Esophagus muscularis mucosa (tissue), 4 donors: Measurements from ENCODE around the gene ADAMTSL5. TPM values are rescaled to one million over a fixed set of nuclear protein-coding genes. Genes with fewer than 3 reads are reported as not detected.
"Not testable (repeated sequence)": the region's sequence is repeated elsewhere in the genome, so short reads cannot be mapped to it uniquely, and the experiment has no call there.

Source experiments
- DNase-seq: peaks from one replicate; pipeline ENCODE4 v3.0.0-alpha.2; 2017; ENCODE audit errors: extremely low spot score
- H3K27ac ChIP-seq, 4 donors: fragments of 200-600 bp; sonication (generic); replicated peaks in 1 of 4; 1 replicate in 3 of 4; 2 replicates in 1 of 4; pipeline ENCODE4 v1.5.1; 2016 to 2019; ENCODE audit warnings: mild to moderate bottlenecking in 1 of 4
- H3K27me3 ChIP-seq, 4 donors: fragments of 200-600 bp; sonication (generic); one replicate each; pipeline versions ENCODE4 v1.5.1 to v1.6.0; 2016 to 2019
- H3K36me3 ChIP-seq, 4 donors: fragments of 200-600 bp; sonication (generic); one replicate each; pipeline ENCODE4 v1.5.1; 2016 to 2019
- H3K4me1 ChIP-seq, 4 donors: fragments of 200-600 bp; sonication (generic); one replicate each; pipeline ENCODE4 v1.5.1; 2016 to 2019
- H3K4me3 ChIP-seq, 4 donors: fragments of 200-600 bp; sonication (generic); 1 replicate in 2 of 4; 2 replicates in 2 of 4; pipeline ENCODE4 v1.5.1; 2016 to 2019; ENCODE audit warnings: mild to moderate bottlenecking in 4 of 4, moderate library complexity in 1 of 4
- H3K9me3 ChIP-seq, 4 donors: fragments of 200-600 bp; sonication (generic); 1 replicate in 3 of 4; 2 replicates in 1 of 4; pipeline ENCODE4 v1.5.1; 2016 to 2019
- EP300 ChIP-seq: sonication (generic); formaldehyde crosslinking; IDR thresholded peaks from one replicate; pipeline ENCODE4 v1.6.1; 2017; ENCODE audit warnings: antibody characterized with exemption
- POLR2A ChIP-seq: fragments of 450-650 bp; IDR thresholded peaks from one replicate; pipeline ENCODE4 v1.6.1; 2017; ENCODE audit warnings: antibody characterized with exemption, moderate library complexity, mild to moderate bottlenecking, low read depth
- POLR2AphosphoS5 ChIP-seq, 2 donors: sonication (generic); formaldehyde crosslinking; IDR thresholded peaks; one replicate each; pipeline ENCODE4 v1.6.1; 2017; ENCODE audit warnings: antibody characterized with exemption in 2 of 2
- WGBS: methylation state at CpG from one replicate; pipeline ENCODE4 v1.1.5; 2018; 5-methylcytosine and 5-hydroxymethylcytosine counted together
- intact Hi-C: fragments of 100-400 bp; cut with DNase I; formaldehyde crosslinking; loops from one replicate; pipeline ENCODE4 v1.15.1; 2023
- total RNA-seq, 4 donors: library from RNA; depleted of rRNA; stranded (reverse); fragments of >200 nt; gene quantifications; one replicate each; pipeline versions ENCODE4 v1.1.0 to v1.2.1, GENCODE V29; 2016
- TF ChIP-seq, protein P1 (sequence below), 3 experiments: fragments of 200-600 bp in 2 of 3; fragments of 450-650 bp in 1 of 3; sonication (generic) in 2 of 3; IDR thresholded peaks; one replicate each; pipeline ENCODE4 v1.5.1; 2017 to 2019; ENCODE audit warnings: antibody characterized with exemption in 3 of 3, mild to moderate bottlenecking in 2 of 3, moderate library complexity in 1 of 3

The ADAMTSL5 gene
- total RNA-seq, 4 donors from 2014 or later, result 3.9 to 5.9 (median 4.7) TPM

DNA sequence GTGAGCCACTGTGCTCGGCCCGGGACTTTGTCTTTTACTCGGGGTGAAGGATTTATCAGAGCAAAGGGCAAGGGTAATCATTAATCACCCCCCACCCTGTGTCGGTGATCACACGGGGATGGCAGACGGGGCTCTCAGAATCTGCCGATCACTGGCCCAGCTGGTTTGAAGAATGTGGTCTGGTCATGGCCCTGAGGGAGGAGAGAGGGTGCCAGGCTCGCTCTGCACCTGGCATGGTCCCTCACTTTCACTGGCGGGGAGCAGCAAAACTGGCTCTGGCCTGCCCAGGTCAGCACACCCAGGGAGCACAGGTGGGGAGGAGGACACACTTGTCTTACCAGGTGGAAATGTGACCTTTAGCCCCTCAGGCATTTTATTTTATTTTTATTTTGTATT lies 11.6 kb downstream of the ADAMTSL5 start:
- WGBS, result 75% methylated on average over 2 of the region's 9 CpGs
- no peak overlapping the region for H3K27ac ChIP-seq
- no peaks in the 10 kb centered on the region for H3K9me3 ChIP-seq
- H3K36me3 ChIP-seq, result peaks cover 0 to 7% (median 3%) of the 10 kb centered on the region in 4 donors
- intact Hi-C loops, result no loop called here
- DNase-seq, result no peak
- TF ChIP-seq, protein P1, sequence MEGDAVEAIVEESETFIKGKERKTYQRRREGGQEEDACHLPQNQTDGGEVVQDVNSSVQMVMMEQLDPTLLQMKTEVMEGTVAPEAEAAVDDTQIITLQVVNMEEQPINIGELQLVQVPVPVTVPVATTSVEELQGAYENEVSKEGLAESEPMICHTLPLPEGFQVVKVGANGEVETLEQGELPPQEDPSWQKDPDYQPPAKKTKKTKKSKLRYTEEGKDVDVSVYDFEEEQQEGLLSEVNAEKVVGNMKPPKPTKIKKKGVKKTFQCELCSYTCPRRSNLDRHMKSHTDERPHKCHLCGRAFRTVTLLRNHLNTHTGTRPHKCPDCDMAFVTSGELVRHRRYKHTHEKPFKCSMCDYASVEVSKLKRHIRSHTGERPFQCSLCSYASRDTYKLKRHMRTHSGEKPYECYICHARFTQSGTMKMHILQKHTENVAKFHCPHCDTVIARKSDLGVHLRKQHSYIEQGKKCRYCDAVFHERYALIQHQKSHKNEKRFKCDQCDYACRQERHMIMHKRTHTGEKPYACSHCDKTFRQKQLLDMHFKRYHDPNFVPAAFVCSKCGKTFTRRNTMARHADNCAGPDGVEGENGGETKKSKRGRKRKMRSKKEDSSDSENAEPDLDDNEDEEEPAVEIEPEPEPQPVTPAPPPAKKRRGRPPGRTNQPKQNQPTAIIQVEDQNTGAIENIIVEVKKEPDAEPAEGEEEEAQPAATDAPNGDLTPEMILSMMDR (IDR thresholded peaks at IDR 0.05), result no peak
- TF ChIP-seq POLR2A (no peak), POLR2AphosphoS5 (IDR thresholded peaks at IDR 0.05) (no peak), EP300 (no peak)
- H3K4me3 ChIP-seq, result no peak overlapping the region
- peaks cover 4 to 70% (median 25%) of the 10 kb centered on the region in 4 donors for H3K27me3 ChIP-seq
- H3K4me1 ChIP-seq, result peaks cover 8 to 12% (median 11%) of the 10 kb centered on the region in 4 donors

DNA sequence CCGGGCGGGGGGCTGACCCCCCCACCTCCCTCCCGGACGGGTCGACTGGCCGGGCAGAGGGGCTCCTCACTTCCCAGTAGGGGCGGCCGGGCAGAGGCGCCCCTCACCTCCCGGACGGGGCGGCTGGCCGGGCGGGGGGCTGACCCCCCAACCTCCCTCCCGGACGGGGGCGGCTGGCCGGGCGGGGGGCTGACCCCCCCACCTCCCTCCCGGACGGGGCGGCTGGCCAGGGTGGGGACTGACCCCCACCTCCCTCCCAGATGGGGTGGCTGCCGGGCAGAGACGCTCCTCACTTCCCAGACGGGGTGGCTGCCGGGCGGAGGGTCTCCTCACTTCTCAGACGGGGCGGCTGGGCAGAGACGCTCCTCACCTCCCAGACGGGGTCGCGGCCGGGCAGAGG lies 13.6 kb downstream of the ADAMTSL5 start:
- 80% methylated on average over 4 of the region's 34 CpGs for WGBS
- H3K36me3 ChIP-seq, H3K9me3 ChIP-seq, H3K4me3 ChIP-seq, H3K27ac ChIP-seq, intact Hi-C loops, DNase-seq: not testable (repeated sequence)
- peaks cover 4 to 63% (median 24%) of the 10 kb centered on the region in 4 donors for H3K27me3 ChIP-seq
- peaks cover 8 to 12% (median 11%) of the 10 kb centered on the region in 4 donors for H3K4me1 ChIP-seq

DNA sequence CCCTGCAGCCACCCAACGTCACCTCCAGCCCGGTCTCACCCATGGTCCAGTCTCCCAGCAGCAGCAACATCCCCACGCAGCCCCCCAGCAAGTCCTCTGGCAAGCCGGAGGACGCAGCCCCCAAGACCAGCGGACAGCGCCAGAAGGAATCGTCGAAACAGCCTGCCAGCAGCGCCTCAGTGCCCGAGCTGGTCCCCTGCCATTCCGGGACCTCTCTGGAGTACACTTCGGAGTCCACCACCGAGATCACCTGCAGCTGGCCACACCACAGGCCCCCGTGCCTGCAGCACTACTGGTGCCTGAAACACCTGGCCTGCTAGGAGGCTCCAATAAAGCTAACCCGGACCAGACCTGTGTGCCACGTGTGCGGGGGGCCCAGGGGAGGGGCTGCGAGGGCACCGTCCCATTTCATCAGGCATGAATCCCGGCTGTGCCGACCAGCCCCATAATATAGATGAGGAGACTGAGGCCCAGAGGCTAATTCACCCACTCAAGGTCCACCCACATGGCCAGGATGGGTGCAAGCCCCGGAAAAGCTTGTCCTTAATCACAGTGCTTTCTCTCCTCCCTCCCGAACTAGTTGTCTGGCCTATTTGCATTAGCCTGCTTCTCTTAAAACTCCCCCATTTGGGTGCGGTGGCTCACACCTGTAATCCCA lies 15.1 kb downstream of the ADAMTSL5 start:
- H3K4me1 ChIP-seq, result no peaks in the 10 kb centered on the region
- no peaks in the 10 kb centered on the region for H3K36me3 ChIP-seq
- no peak overlapping the region for H3K4me3 ChIP-seq
- TF ChIP-seq POLR2A, result no peak
- no peak for TF ChIP-seq POLR2AphosphoS5 (IDR thresholded peaks at IDR 0.05)
- TF ChIP-seq, protein P1 (IDR thresholded peaks at IDR 0.05), result no peak
- TF ChIP-seq EP300, result no peak
- intact Hi-C loops, result no loop called here
- no peak for DNase-seq
- 86% methylated on average over 21 of the region's 25 CpGs for WGBS
- no peaks in the 10 kb centered on the region for H3K9me3 ChIP-seq
- H3K27ac ChIP-seq, result no peak overlapping the region
- peaks cover 0 to 50% (median 9%) of the 10 kb centered on the region in 4 donors for H3K27me3 ChIP-seq

DNA sequence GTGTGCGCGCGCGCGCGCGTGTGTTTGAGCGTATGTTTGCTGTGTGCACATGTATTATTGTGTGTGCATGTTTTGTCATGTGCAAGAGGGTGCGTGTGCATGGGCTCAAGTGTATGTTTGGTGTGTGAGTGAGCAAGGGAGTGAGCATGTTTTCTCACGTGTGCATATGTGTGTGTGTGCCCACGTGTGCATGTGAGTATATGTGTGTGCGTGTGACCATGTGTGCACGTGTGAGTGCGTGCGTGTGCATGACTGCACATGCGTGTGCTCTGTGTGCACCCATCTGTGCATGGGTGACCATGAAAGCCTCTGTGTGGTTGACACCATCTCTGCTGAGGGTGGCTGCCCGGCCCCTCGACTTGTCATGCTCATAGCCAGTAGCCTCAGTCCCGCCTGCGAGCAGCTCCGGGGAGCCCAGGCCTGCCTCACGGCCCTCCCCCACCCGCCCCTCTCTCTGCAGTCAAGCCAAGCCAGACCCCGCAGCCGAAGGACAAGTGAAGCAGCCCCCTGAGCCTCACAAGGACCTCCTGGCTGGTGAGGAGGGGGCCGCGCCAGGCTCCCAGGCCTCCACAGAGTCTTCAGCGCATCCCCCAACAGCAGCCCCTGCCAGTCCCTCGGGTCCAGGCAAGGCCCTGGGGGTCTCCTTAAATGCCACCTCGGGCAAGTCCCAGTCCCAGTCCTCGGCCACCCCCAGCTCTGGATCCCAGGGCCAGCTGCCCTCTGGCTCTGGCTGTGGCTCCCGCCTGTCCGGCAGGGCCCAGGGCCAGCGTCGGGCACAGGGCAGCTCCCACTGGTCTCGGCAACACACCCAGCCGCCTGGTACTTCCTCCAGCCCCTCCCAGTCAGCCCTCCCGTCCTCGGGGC lies 15.9 kb downstream of the ADAMTSL5 start:
- no peak overlapping the region for H3K27ac ChIP-seq
- H3K9me3 ChIP-seq, result no peaks in the 10 kb centered on the region
- no peak for DNase-seq
- H3K36me3 ChIP-seq, result no peaks in the 10 kb centered on the region
- intact Hi-C loops, result no loop called here
- H3K27me3 ChIP-seq, result peaks cover 0 to 50% (median 5%) of the 10 kb centered on the region in 4 donors
- no peak overlapping the region for H3K4me3 ChIP-seq
- 67% methylated on average over 30 of the region's 39 CpGs for WGBS
- peaks cover 0 to under 1% (median 0%) of the 10 kb centered on the region in 4 donors for H3K4me1 ChIP-seq
- TF ChIP-seq EP300, result no peak
- TF ChIP-seq POLR2AphosphoS5 (IDR thresholded peaks at IDR 0.05), result no peak
- TF ChIP-seq, protein P1 (IDR thresholded peaks at IDR 0.05), result no peak
